ENCODE data around the gene KCNK13.

The KCNK13 gene

GRCh38 chr14:90137807-90138206 lies 76.0 kb downstream of the KCNK13 start:
- no peak for DNase-seq

- DNase-seq = no peak
These were observed 77.4 kb downstream of the KCNK13 start for GRCh38 chr14:90139199-90139598.

GRCh38 chr14:90140298-90140955 lies 78.6 kb downstream of the KCNK13 start:
- DNase-seq = no peak

GRCh38 chr14:90140956-90141316 lies 79.1 kb downstream of the KCNK13 start:
- no peak for DNase-seq

GRCh38 chr14:90153429-90153828 lies 91.6 kb downstream of the KCNK13 start:
- no peak for DNase-seq

- no peak for DNase-seq
These were observed 92.3 kb downstream of the KCNK13 start for GRCh38 chr14:90154110-90154509.

GRCh38 chr14:90159146-90159545 lies 97.4 kb downstream of the KCNK13 start:
- no peak for DNase-seq

- no peak for DNase-seq
These were observed 97.9 kb downstream of the KCNK13 start for GRCh38 chr14:90159688-90160087.

- no peak for DNase-seq
These were observed 99.3 kb downstream of the KCNK13 start for GRCh38 chr14:90161129-90161528.

- no peak for DNase-seq
These were observed 106.8 kb downstream of the KCNK13 start for GRCh38 chr14:90168425-90169105.

GRCh38 chr14:90175631-90176030 lies 113.8 kb downstream of the KCNK13 start:
- DNase-seq = no peak

GRCh38 chr14:90177539-90178189 lies 115.9 kb downstream of the KCNK13 start:
- DNase-seq = no peak

GRCh38 chr14:90179357-90179756 lies 117.6 kb downstream of the KCNK13 start:
- no peak for DNase-seq

GRCh38 chr14:90179809-90180779 lies 118.3 kb downstream of the KCNK13 start:
- no peak for DNase-seq

- no peak for DNase-seq
These were observed 122.3 kb downstream of the KCNK13 start for GRCh38 chr14:90184094-90184493.

GRCh38 chr14:90184571-90185266 lies 122.9 kb downstream of the KCNK13 start:
- no peak for DNase-seq

- no peak for DNase-seq
These were observed 126.8 kb downstream of the KCNK13 start for GRCh38 chr14:90188588-90188987.

GRCh38 chr14:90191154-90191553 lies 129.4 kb downstream of the KCNK13 start:
- DNase-seq = no peak

GRCh38 chr14:90191585-90191984 lies 129.8 kb downstream of the KCNK13 start:
- no peak for DNase-seq

GRCh38 chr14:90193925-90194324 lies 132.1 kb downstream of the KCNK13 start:
- no peak for DNase-seq

- no peak for DNase-seq
These were observed 132.9 kb downstream of the KCNK13 start for GRCh38 chr14:90194706-90195105.

GRCh38 chr14:90198541-90199060 lies 136.8 kb downstream of the KCNK13 start:
- no peak for DNase-seq

Measured in GDM1 (cell line).